ENCODE measurements around the gene PCDHGA9.

DNA sequence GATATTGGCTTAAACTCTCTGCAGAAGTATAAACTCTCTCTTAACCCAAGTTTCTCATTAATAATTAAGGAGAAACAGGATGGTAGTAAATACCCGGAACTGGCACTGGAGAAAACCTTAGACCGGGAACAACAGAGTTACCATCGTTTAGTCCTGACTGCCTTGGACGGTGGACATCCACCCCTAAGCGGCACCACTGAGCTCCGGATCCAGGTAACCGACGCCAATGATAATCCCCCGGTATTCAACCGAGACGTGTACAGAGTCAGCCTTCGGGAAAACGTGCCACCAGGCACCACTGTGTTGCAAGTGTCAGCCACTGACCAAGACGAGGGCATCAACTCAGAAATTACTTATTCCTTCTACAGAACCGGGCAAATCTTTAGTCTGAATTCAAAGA lies 4.0 kb upstream of the PCDHGA9 start:
- TF ChIP-seq, protein P1, sequence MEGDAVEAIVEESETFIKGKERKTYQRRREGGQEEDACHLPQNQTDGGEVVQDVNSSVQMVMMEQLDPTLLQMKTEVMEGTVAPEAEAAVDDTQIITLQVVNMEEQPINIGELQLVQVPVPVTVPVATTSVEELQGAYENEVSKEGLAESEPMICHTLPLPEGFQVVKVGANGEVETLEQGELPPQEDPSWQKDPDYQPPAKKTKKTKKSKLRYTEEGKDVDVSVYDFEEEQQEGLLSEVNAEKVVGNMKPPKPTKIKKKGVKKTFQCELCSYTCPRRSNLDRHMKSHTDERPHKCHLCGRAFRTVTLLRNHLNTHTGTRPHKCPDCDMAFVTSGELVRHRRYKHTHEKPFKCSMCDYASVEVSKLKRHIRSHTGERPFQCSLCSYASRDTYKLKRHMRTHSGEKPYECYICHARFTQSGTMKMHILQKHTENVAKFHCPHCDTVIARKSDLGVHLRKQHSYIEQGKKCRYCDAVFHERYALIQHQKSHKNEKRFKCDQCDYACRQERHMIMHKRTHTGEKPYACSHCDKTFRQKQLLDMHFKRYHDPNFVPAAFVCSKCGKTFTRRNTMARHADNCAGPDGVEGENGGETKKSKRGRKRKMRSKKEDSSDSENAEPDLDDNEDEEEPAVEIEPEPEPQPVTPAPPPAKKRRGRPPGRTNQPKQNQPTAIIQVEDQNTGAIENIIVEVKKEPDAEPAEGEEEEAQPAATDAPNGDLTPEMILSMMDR (IDR thresholded peaks at IDR 0.05), result no peak
- TF ChIP-seq POLR2A (IDR thresholded peaks at IDR 0.05), result no peak

Data from testis (tissue), 2 donors.